Measurements from ENCODE around the gene CR1.

GRCh38 chr1:207658904-207659485 is 163.0 kb downstream of the CR1 start:
- no peak for TF ChIP-seq CTCF (IDR thresholded peaks at IDR 0.05)
- TF ChIP-seq POLR2A (IDR thresholded peaks at IDR 0.05): no peak

Measured in Peyer's patch (tissue), 4 donors.